Inflammatory macrophage (primary cell): ENCODE measurements around the gene FRY.

ENCODE experiments used
- DNase-seq, 2 donors: peaks; one replicate each; pipeline ENCODE4 v3.0.0-alpha.2; 2020 to 2022

Gene FRY

DNA sequence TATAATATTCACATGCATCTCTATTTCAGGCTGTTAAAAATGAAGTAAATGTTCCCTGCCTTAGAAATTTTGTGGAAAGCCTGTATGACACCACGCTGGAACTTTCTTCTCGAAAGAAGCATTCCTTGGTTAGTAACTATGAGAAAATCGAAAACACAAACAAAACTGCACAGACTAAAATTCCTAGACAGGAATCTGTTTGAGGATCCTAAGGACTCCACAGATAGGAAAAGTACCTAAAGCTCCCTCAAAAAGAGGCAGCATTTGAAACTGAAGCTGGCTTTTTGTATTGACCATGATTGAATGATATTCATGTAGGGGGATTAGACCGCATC is 103.4 kb downstream of the FRY start:
- DNase-seq: no peak

GRCh38 chr13:32135655-32136054 is 104.1 kb downstream of the FRY start:
- DNase-seq: no peak

DNA sequence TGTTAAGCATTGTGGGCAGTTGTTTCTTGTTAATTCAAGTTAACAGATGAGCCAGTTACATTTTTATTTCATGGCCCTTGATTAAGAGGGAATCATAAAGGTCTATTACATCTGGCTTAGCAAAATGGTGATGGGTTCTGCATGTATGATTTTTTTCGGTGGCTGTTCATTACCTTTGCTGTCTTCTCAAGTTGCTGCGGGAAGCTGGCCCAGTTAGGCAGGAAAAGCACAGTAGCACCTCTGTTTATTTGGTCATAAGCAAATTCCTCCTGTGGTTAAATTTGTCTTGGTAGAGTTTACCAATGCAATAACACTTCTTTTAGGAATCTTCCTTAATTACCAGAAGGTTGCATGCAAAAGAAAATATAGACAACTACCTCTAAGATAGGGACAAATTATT is 104.5 kb downstream of the FRY start:
- DNase-seq: no peak

DNA sequence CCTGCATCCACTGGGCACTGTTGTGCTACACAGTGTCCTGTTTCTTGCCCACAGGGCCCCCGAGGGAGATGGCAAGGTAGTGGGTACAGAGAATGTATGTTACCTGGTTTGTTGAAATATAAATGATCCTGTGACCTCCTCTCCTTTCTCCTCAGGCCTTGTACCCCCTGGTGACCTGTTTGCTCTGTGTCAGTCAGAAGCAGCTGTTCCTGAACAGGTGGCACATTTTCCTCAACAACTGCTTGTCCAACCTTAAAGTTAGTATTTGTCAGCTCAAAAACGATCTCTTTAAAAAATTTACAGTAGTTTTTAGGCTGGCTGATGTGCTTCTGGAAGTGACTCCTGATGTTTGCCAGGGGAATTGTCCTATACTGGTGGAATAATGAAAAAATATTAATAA is 105.1 kb downstream of the FRY start:
- no peak for DNase-seq

GRCh38 chr13:32139251-32139650 is 107.7 kb downstream of the FRY start:
- no peak for DNase-seq

DNA sequence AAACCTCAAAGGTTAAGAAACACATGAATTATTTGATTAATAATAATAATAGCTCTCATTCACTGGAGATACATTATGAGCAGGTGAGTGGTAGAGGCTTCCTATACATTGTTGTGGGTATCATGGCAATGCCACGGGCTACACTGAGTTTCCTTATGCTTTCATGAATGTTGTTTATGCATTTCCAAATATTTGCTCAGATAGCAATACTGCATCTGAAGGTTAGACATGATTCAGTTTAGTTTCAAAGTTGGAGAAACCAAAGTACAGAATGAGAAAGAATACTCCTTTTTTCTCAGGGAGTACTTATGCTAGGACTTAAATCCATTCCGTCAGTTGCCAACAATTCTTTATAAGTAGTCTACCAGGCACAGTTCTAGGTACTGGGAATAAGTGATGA is 108.5 kb downstream of the FRY start:
- DNase-seq: no peak

GRCh38 chr13:32141462-32141861 is 109.9 kb downstream of the FRY start:
- DNase-seq: no peak

DNA sequence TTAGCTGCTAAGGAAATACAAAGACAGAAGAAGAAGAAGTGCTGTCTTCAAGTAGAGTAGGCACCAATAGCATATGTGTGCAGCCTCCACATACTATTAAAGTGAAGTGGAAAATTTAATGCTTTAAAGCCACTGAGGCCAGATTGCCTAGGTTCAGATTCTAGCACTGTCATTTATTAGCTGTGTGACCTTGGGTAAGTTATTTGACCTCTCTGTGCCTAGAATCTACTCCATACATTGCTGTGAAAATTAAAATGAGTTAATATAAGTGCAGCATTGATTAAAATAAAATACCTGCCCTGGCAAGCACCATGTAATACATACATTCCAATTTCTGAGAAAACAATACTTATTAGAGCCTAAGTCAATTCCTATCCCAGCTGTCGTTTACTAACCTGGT is 110.5 kb downstream of the FRY start:
- no peak for DNase-seq

- DNase-seq: no peak
Measured at GRCh38 chr13:32142956-32143375, 111.4 kb downstream of the FRY start.

DNA sequence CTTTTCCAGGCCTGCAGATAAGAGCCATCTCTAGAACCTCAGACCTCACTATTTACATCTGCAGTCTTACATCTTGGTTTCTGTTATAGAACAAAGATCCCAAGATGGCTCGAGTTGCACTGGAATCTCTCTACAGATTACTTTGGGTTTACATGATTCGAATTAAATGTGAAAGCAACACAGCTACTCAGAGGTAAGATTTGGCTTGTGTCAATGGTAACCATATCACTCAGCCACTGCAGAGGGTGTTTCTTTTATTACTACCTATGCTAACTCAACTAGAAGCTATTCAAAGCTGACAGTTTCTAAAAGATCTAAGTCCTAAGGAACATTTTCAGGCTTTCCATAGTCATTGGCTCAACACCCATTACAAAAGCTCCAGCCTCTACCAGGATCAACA is 115.6 kb downstream of the FRY start:
- DNase-seq: no peak

DNA sequence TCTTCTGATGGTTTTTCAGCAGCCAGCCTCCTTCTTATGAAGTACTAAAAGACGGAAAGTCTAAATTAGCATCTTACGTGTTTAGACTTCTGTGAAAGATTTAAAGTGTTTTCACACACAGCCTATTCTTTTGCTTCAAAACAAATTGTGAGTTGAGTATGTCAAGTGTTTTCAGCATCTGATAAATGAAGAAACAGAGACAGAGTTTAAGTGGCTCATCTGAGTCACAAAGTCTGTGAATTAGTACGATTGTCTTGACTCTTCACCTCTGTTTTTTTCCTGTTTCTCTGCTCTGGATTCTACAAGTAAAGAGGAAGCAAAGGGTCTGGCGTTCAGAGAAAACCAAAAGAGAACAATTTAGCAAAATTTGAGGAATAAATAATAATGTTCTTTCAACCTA is 116.4 kb downstream of the FRY start:
- DNase-seq: no peak

DNA sequence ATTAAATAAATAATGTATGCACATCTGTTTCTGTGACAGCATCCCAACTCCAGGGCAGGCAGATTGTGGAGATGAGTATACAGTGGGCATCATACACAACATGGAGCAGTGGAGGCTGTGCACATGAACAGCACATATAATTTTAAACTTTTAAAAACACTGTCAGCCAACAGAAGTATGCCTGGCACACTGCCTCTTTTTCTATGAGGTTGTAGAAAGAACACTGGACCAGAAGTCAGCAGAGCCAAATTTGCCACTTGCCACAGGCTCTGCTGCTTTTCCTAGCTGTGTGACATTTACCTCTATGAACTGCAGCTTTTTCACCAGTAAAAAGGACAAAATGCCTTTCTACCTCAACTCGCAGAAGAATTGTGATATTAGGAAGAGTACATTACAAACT is 118.7 kb downstream of the FRY start:
- no peak for DNase-seq

GRCh38 chr13:32150794-32151193 is 119.2 kb downstream of the FRY start:
- DNase-seq: no peak

GRCh38 chr13:32151240-32151639 is 119.7 kb downstream of the FRY start:
- no peak for DNase-seq

DNA sequence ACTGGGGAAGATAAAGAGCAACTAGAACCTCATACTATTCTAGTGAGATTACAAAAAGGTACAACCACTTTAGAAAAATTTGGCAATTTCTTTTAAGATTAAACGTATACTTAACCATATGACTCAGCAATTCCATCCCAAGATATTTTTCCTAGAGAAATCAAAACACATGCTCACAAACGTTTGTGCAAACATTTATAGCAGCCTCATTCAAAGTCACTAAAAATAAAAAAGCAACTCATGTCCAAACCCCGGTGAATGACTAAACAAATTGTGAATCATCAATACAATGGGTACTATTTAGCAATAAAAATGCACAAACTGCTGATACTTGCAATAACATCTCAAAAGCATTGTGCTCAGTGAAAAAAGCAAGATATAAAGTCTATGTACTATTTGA is 121.5 kb downstream of the FRY start:
- DNase-seq: no peak

GRCh38 chr13:32159137-32159869 is 127.7 kb downstream of the FRY start:
- DNase-seq: no peak

GRCh38 chr13:32162395-32163005 is 130.9 kb downstream of the FRY start:
- no peak for DNase-seq

DNA sequence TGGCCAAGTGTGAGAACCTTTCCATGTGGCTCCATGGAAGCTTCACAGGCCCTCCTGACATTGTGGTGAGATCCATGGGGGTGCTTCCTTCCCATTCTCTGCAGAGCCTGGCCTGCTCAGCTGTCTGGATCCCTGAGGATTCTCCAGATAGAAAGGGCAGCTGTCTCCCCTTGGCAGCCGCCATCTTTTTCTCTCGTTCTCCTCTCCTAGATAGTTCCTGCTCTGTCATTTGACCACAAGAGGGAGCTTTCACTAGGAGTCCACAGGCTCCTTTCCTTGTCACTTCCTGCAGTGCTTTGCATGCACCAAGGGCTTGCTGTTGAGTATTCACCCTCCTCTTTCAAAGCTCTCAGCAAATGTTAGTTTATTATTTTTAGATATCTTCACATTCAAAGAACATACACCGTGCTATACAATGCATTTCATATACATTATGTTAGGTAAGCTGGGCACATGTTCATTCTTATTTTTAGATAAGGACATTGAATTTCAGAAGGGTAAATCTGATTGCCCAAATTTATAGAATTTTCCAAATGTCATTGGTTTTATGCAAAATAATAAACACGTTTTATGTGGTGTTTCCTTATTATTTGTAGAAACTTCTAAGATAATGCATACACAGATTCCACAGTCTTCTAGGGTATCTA is 133.2 kb downstream of the FRY start:
- DNase-seq: peak; percentile 51 to 58

DNA sequence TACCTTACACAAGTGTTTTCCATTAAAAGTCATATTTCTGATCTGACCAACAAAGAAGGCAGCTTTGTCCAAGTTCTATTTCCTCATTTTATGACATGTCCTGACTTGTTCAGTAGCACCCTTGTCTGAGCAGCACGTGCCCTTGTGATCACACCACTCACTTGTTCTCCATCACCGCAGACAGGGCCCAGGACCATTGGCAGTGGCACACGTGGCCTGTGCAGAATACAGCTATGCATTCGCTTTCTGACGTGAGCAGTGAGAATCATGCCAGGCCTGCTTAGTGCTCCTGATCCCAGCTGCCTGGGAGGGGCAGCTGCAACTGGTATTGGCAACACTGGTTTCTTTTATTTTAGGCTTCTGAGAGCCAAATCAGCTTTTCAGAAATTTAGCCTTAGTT is 134.2 kb downstream of the FRY start:
- peak; percentile 11 to 17 for DNase-seq

DNA sequence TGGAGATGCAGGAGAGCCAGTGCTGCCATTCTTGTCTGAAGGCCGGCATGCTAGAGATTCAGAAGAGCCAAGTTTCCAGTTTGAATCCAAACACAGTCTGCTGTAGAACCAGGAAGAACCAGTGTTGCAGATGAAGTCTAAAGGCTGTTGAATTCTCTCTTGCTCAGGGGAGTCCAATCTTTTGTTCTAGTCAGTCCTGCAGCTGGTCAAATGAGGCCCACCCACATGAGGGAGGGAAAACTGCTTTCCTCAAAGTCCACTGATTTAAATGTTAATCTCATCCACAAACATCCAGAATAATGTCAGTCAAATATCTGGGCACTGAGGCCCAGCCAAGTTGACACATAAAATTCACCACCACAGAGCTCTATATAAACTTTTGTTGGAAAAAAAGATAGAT is 136.6 kb downstream of the FRY start:
- DNase-seq: no peak

DNA sequence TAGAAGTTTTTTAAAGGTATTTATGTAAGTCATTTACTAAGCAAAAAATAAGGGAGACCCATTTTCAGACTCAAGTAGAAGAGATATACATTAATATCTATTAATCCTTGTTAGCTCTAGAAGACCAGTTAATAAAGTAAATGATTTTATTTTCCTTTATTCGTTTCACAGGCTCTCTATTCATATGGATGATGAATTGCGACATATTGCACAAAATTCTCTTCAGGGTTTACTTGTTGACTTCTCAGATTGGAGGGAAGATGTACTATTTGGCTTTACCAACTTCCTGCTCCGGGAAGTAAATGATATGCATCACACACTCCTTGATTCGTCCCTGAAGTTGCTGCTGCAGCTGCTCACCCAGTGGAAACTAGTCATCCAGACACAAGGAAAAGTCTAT is 139.3 kb downstream of the FRY start:
- DNase-seq: no peak

GRCh38 chr13:32173881-32174280 is 142.3 kb downstream of the FRY start:
- no peak for DNase-seq

DNA sequence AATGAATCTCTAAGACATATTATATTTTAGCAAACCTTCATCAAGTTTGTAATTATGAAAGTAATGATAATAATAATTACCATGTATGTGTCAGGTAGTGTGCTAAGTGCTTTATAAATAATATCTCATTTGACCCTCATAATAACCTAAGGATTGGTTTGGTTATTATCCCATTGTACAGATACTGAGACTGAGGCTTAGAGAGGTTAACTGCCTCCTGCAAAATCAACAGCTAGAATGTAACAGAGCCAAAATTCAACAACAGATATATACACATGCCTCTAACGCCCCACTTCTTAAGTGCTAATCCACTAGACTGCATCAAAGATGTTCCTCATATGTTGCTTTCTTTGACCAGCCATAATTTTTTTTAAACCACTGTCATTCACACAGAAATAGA is 142.8 kb downstream of the FRY start:
- no peak for DNase-seq

DNA sequence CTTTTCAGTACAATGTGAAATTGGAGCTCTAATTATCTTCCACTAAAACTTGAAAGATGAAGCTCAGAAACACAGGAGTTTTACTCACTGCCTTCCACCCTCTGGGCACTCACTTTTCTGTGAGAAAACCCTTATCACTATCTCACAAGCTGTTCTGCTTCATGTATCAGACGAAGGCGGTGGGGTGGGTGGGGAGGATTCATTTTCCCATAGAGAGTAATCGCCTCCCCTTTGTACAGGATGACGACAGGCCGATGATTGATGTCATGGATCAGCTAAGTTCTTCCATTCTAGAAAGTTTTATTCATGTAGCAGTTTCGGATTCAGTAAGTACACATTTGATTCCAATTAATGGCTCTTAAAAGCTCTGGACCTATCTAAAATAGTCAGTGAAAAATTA is 143.7 kb downstream of the FRY start:
- DNase-seq: no peak
